H1 (cell line): Measurements from ENCODE around the gene PLCL1. TPM values are rescaled to one million over a fixed set of nuclear protein-coding genes. Genes with fewer than 3 reads are reported as not detected.

Experiments used
- CBX5 ChIP-seq: fragments of 300-800, 300-1000 bp; sonication (generic); IDR thresholded peaks from 2 replicates; pipeline ENCODE4 v1.7.1; 2016; ENCODE audit warnings: antibody characterized with exemption, low read length, low read depth
- CBX8 ChIP-seq: fragments of 300-800, 300-1000 bp; sonication (generic); IDR thresholded peaks from 2 replicates; pipeline ENCODE4 v1.7.1; 2016; ENCODE audit warnings: low read depth, low read length, borderline replicate concordance
- EGR1 ChIP-seq: IDR thresholded peaks from 2 replicates; pipeline ENCODE4 v1.6.1; 2011; ENCODE audit warnings: low read depth, low read length, borderline replicate concordance
- FOSL1 ChIP-seq: IDR thresholded peaks from 2 replicates; pipeline ENCODE4 v1.6.1; 2011; ENCODE audit warnings: mild to moderate bottlenecking, low read depth, low read length, moderate library complexity; ENCODE audit not compliant: insufficient read depth
- KDM1A ChIP-seq: fragments of 200-600, 300-600 bp; sonication (generic); IDR thresholded peaks from 2 replicates; pipeline ENCODE4 v1.7.1; 2016; ENCODE audit warnings: mild to moderate bottlenecking, low read length, borderline replicate concordance
- KDM4A ChIP-seq: IDR thresholded peaks from one replicate; pipeline ENCODE4 v1.7.1; 2012; ENCODE audit warnings: low read depth, mild to moderate bottlenecking, moderate library complexity, low read length, inconsistent platforms; ENCODE audit not compliant: severe bottlenecking
- SUZ12 ChIP-seq: fragments of 200-600 bp; sonication (generic); IDR thresholded peaks from 2 replicates; pipeline ENCODE4 v1.6.1; 2012; ENCODE audit warnings: mild to moderate bottlenecking, inconsistent platforms, low read length, moderate library complexity, mixed read lengths
- TAF7 ChIP-seq: optimal IDR thresholded peaks from 2 replicates; pipeline ENCODE3; 2011; ENCODE audit warnings: low read depth, mild to moderate bottlenecking, inconsistent platforms, low read length, moderate library complexity, borderline replicate concordance
- TCF12 ChIP-seq: IDR thresholded peaks from 2 replicates; pipeline ENCODE4 v1.6.1; 2011; ENCODE audit warnings: low read depth, mild to moderate bottlenecking, low read length
- polyA plus RNA-seq, 7 experiments: library from polyadenylated mRNA; depleted of rRNA in 3 of 7; stranded (reverse) in 5 of 7; unstranded in 2 of 7; fragments of >200 nt in 5 of 7; fragments of 200-250 nt in 2 of 7; gene quantifications; 1 replicate in 5 of 7; 2 replicates in 1 of 7; 4 replicates in 1 of 7; pipeline versions ENCODE4 v1.2.1 to v1.2.3, GENCODE V29; 2011 to 2013; ENCODE audit warnings: missing spikeins in 2 of 7, mixed read lengths in 2 of 7
- total RNA-seq: library from RNA; stranded (reverse); fragmentation: NEBNext Ultra II Directional; extraction: Animal tissue kit (Norgen Biotek cat#: 25700); gene quantifications from 2 replicates; pipeline ENCODE4 v1.2.1, GENCODE V29; 2021
- TF ChIP-seq, protein P1 (sequence below): fragments of 300-600 bp; sonication (generic); IDR thresholded peaks from 2 replicates; pipeline ENCODE4 v1.7.1; 2012; ENCODE audit warnings: low read length, moderate library complexity, mild to moderate bottlenecking, inconsistent platforms; ENCODE audit not compliant: insufficient replicate concordance
- TF ChIP-seq, protein P2 (sequence below): IDR thresholded peaks from 2 replicates; pipeline ENCODE4 v1.6.1; 2011; ENCODE audit warnings: low read length, improper control_type of control experiment

Gene PLCL1
- total and polyA plus RNA-seq, 2 of the 8 experiments (the other 6 are each of a cell fraction or from before 2014, with no cell fraction given), result not detected

DNA sequence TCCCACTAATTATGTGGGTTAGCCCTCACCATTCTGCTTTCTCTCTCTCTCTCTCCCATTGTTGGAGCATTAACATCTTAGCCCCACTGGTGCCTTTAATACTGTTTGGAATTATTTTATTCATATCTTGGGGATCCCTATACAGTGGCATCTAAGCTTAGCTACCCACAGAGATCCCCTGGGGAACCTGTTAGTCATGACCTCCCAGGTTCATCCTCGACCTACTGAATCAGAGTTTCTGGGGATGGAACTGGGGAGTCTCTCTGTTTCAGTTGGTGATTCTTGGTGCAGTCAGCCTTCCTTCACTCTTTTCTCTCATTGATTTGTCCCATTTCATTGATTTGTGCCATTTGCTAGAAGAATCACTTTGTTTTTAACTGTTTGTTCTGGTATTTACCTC, 137.3 kb downstream of the PLCL1 start (continued):
- TF ChIP-seq, protein P1, sequence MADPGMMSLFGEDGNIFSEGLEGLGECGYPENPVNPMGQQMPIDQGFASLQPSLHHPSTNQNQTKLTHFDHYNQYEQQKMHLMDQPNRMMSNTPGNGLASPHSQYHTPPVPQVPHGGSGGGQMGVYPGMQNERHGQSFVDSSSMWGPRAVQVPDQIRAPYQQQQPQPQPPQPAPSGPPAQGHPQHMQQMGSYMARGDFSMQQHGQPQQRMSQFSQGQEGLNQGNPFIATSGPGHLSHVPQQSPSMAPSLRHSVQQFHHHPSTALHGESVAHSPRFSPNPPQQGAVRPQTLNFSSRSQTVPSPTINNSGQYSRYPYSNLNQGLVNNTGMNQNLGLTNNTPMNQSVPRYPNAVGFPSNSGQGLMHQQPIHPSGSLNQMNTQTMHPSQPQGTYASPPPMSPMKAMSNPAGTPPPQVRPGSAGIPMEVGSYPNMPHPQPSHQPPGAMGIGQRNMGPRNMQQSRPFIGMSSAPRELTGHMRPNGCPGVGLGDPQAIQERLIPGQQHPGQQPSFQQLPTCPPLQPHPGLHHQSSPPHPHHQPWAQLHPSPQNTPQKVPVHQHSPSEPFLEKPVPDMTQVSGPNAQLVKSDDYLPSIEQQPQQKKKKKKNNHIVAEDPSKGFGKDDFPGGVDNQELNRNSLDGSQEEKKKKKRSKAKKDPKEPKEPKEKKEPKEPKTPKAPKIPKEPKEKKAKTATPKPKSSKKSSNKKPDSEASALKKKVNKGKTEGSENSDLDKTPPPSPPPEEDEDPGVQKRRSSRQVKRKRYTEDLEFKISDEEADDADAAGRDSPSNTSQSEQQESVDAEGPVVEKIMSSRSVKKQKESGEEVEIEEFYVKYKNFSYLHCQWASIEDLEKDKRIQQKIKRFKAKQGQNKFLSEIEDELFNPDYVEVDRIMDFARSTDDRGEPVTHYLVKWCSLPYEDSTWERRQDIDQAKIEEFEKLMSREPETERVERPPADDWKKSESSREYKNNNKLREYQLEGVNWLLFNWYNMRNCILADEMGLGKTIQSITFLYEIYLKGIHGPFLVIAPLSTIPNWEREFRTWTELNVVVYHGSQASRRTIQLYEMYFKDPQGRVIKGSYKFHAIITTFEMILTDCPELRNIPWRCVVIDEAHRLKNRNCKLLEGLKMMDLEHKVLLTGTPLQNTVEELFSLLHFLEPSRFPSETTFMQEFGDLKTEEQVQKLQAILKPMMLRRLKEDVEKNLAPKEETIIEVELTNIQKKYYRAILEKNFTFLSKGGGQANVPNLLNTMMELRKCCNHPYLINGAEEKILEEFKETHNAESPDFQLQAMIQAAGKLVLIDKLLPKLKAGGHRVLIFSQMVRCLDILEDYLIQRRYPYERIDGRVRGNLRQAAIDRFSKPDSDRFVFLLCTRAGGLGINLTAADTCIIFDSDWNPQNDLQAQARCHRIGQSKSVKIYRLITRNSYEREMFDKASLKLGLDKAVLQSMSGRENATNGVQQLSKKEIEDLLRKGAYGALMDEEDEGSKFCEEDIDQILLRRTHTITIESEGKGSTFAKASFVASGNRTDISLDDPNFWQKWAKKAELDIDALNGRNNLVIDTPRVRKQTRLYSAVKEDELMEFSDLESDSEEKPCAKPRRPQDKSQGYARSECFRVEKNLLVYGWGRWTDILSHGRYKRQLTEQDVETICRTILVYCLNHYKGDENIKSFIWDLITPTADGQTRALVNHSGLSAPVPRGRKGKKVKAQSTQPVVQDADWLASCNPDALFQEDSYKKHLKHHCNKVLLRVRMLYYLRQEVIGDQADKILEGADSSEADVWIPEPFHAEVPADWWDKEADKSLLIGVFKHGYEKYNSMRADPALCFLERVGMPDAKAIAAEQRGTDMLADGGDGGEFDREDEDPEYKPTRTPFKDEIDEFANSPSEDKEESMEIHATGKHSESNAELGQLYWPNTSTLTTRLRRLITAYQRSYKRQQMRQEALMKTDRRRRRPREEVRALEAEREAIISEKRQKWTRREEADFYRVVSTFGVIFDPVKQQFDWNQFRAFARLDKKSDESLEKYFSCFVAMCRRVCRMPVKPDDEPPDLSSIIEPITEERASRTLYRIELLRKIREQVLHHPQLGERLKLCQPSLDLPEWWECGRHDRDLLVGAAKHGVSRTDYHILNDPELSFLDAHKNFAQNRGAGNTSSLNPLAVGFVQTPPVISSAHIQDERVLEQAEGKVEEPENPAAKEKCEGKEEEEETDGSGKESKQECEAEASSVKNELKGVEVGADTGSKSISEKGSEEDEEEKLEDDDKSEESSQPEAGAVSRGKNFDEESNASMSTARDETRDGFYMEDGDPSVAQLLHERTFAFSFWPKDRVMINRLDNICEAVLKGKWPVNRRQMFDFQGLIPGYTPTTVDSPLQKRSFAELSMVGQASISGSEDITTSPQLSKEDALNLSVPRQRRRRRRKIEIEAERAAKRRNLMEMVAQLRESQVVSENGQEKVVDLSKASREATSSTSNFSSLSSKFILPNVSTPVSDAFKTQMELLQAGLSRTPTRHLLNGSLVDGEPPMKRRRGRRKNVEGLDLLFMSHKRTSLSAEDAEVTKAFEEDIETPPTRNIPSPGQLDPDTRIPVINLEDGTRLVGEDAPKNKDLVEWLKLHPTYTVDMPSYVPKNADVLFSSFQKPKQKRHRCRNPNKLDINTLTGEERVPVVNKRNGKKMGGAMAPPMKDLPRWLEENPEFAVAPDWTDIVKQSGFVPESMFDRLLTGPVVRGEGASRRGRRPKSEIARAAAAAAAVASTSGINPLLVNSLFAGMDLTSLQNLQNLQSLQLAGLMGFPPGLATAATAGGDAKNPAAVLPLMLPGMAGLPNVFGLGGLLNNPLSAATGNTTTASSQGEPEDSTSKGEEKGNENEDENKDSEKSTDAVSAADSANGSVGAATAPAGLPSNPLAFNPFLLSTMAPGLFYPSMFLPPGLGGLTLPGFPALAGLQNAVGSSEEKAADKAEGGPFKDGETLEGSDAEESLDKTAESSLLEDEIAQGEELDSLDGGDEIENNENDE, result no peak
- TF ChIP-seq CBX8 (no peak), FOSL1 (no peak), TAF7 (no peak), KDM1A (no peak), CBX5 (no peak), KDM4A (no peak), EGR1 (no peak), SUZ12 (no peak), TCF12 (no peak)
- TF ChIP-seq, protein P2, sequence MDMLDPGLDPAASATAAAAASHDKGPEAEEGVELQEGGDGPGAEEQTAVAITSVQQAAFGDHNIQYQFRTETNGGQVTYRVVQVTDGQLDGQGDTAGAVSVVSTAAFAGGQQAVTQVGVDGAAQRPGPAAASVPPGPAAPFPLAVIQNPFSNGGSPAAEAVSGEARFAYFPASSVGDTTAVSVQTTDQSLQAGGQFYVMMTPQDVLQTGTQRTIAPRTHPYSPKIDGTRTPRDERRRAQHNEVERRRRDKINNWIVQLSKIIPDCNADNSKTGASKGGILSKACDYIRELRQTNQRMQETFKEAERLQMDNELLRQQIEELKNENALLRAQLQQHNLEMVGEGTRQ, result no peak
